HepG2 (cell line): ENCODE data around the gene RNF114. TPM values are rescaled to one million over a fixed set of nuclear protein-coding genes. Genes with fewer than 3 reads are reported as not detected.

Experiments
- AHR ChIP-seq: IDR thresholded peaks from 2 replicates; pipeline ENCODE4 v1.6.1; 2018; ENCODE audit warnings: missing genetic modification reagents, missing compliant biosample characterization
- ATF6 ChIP-seq: sonication (generic); formaldehyde crosslinking; conservative IDR thresholded peaks from 2 replicates; pipeline ENCODE4 v1.4.0; 2020; ENCODE audit warnings: missing genetic modification reagents
- CENPT ChIP-seq: sonication (generic); formaldehyde crosslinking; IDR thresholded peaks from 2 replicates; pipeline ENCODE4 v1.8.0; 2022; ENCODE audit warnings: low read depth, mild to moderate bottlenecking, moderate library complexity, missing genetic modification reagents
- DNMT1 ChIP-seq: sonication (generic); formaldehyde crosslinking; IDR thresholded peaks from 2 replicates; pipeline ENCODE4 v1.5.1; 2020; ENCODE audit warnings: mild to moderate bottlenecking, missing genetic modification reagents
- ESRRA ChIP-seq: sonication (generic); formaldehyde crosslinking; IDR thresholded peaks from 2 replicates; pipeline ENCODE4 v1.5.1; 2020; ENCODE audit warnings: mild to moderate bottlenecking, low read depth, missing genetic modification reagents
- FOXO1 ChIP-seq: sonication (generic); formaldehyde crosslinking; IDR thresholded peaks from 2 replicates; pipeline ENCODE4 v1.4.0; 2020; ENCODE audit warnings: missing genetic modification reagents
- IKZF1 ChIP-seq: fragments of 450-650 bp; IDR thresholded peaks from 2 replicates; pipeline ENCODE4 v1.7.1; 2016
- KDM4B ChIP-seq: sonication (generic); formaldehyde crosslinking; IDR thresholded peaks from 2 replicates; pipeline ENCODE4 v1.4.0; 2020; ENCODE audit warnings: missing genetic modification reagents
- NCOA2 ChIP-seq: sonication (generic); formaldehyde crosslinking; IDR thresholded peaks from 2 replicates; pipeline ENCODE4 v1.8.0; 2022; ENCODE audit warnings: inconsistent platforms
- SNAPC2 ChIP-seq: sonication (generic); formaldehyde crosslinking; IDR thresholded peaks from 2 replicates; pipeline ENCODE4 v1.8.1; 2022; ENCODE audit warnings: mild to moderate bottlenecking, missing genetic modification reagents
- SOX5 ChIP-seq: IDR thresholded peaks from 2 replicates; pipeline ENCODE4 v1.6.1; 2016; ENCODE audit warnings: borderline replicate concordance
- THAP11 ChIP-seq: IDR thresholded peaks from 2 replicates; pipeline ENCODE4 v1.6.1; 2016; ENCODE audit warnings: missing biosample characterization, missing genetic modification reagents
- ZNF18 ChIP-seq: sonication (generic); formaldehyde crosslinking; IDR thresholded peaks from 2 replicates; pipeline ENCODE4 v1.8.0; 2022; ENCODE audit warnings: mild to moderate bottlenecking, missing genetic modification reagents; ENCODE audit not compliant: insufficient replicate concordance
- ZNF775 ChIP-seq: sonication (generic); formaldehyde crosslinking; IDR thresholded peaks from 2 replicates; pipeline ENCODE4 v1.4.0; 2020; ENCODE audit warnings: missing genetic modification reagents, mild to moderate bottlenecking, moderate library complexity, borderline replicate concordance
- polyA plus RNA-seq, 8 experiments: library from polyadenylated mRNA; depleted of rRNA in 3 of 8; stranded (reverse) in 7 of 8; unstranded in 1 of 8; fragments of >200 nt; fragmentation: Illumina TruSeq in 4 of 8; extraction: Trizol in 4 of 8; gene quantifications; 2 replicates each; pipeline versions ENCODE4 v1.2.1 to v1.2.3, GENCODE V29; 2011 to 2016; ENCODE audit warnings: low read depth in 4 of 8, missing spikeins in 1 of 8, mixed read lengths in 1 of 8; ENCODE audit not compliant: insufficient read depth in 1 of 8
- total RNA-seq, 5 experiments: library from RNA; depleted of rRNA; stranded (reverse); fragments of >200 nt; fragmentation: Illumina TruSeq; extraction: Trizol; gene quantifications; 2 replicates each; pipeline ENCODE4 v1.2.3, GENCODE V29; 2016; ENCODE audit warnings: low read depth in 1 of 5
- TF ChIP-seq, protein P1 (sequence below): sonication (generic); formaldehyde crosslinking; IDR thresholded peaks from 2 replicates; pipeline ENCODE4 v1.4.0; 2020; ENCODE audit warnings: mild to moderate bottlenecking, missing genetic modification reagents
- TF ChIP-seq, protein P2 (sequence below): sonication (generic); formaldehyde crosslinking; IDR thresholded peaks from 2 replicates; pipeline ENCODE4 v1.9.0; 2021; ENCODE audit warnings: missing genetic modification reagents, borderline replicate concordance

RNF114 gene
- total and polyA plus RNA-seq, 2 of the 13 experiments (the other 11 are each of a cell fraction or from before 2014, with no cell fraction given), result 119 to 126 TPM

DNA sequence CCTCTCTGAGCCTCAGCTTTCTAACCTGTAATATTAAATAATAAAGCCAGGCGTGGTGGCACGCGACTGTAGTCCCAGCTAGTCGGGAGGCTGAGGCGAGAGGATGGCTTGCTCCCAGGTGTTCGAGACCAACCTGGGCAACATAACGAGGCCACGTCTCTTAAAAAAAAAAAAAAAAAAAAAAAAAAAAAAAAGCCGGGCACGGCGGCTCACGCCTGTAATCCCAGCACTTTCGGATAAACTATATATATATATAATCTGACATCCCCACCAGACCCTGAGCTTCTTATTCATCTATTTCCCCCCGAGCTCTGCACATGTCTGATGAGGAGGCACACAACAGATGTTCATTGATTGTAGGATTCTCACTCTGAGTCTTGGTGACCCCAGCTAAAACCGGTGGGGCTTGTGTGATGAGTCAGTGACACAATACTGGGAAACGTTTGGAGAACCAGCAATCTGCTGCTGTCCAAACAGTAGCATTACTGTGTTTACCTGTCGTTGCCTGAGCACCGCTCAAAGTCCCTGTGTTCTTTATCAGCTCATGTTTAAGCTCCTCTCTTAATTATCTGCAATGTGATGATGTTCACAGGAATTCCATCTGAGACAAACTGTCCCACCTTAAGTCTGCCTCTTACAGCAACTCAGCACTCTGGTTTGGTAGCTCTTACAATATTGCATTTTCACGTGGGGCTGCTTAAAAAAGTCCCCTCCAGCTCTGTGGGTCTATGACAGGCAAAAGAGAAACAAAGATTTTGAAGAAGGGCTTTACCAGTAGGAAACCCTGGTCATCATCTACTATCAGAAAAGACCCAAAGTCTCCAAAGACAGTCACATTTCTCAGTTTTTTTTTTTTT, 19.8 kb upstream of the RNF114 start (continued):
- peak; percentile 93 for TF ChIP-seq ZNF18 (CRISPR knock-in tag)
- peak; percentile 79; the same call in 1 of the 2 replicates for TF ChIP-seq ESRRA (CRISPR knock-in tag)
- TF ChIP-seq ZNF775 (CRISPR knock-in tag), result peak; percentile 53; the same call in 1 of the 2 replicates
- TF ChIP-seq SNAPC2 (CRISPR knock-in tag), result 0 out of 2 replicates have a peak, but pooled peaks have one; percentile 54
- TF ChIP-seq, protein P1, sequence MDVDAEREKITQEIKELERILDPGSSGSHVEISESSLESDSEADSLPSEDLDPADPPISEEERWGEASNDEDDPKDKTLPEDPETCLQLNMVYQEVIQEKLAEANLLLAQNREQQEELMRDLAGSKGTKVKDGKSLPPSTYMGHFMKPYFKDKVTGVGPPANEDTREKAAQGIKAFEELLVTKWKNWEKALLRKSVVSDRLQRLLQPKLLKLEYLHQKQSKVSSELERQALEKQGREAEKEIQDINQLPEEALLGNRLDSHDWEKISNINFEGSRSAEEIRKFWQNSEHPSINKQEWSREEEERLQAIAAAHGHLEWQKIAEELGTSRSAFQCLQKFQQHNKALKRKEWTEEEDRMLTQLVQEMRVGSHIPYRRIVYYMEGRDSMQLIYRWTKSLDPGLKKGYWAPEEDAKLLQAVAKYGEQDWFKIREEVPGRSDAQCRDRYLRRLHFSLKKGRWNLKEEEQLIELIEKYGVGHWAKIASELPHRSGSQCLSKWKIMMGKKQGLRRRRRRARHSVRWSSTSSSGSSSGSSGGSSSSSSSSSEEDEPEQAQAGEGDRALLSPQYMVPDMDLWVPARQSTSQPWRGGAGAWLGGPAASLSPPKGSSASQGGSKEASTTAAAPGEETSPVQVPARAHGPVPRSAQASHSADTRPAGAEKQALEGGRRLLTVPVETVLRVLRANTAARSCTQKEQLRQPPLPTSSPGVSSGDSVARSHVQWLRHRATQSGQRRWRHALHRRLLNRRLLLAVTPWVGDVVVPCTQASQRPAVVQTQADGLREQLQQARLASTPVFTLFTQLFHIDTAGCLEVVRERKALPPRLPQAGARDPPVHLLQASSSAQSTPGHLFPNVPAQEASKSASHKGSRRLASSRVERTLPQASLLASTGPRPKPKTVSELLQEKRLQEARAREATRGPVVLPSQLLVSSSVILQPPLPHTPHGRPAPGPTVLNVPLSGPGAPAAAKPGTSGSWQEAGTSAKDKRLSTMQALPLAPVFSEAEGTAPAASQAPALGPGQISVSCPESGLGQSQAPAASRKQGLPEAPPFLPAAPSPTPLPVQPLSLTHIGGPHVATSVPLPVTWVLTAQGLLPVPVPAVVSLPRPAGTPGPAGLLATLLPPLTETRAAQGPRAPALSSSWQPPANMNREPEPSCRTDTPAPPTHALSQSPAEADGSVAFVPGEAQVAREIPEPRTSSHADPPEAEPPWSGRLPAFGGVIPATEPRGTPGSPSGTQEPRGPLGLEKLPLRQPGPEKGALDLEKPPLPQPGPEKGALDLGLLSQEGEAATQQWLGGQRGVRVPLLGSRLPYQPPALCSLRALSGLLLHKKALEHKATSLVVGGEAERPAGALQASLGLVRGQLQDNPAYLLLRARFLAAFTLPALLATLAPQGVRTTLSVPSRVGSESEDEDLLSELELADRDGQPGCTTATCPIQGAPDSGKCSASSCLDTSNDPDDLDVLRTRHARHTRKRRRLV (CRISPR knock-in tag), result no peak
- TF ChIP-seq KDM4B (CRISPR knock-in tag), result no peak; the same call in 1 of the 2 replicates
- no peak; the same call in 1 of the 2 replicates for TF ChIP-seq AHR (CRISPR knock-in tag)
- peak; percentile 77 for TF ChIP-seq THAP11 (CRISPR knock-in tag)
- TF ChIP-seq IKZF1, result no peak
- TF ChIP-seq ATF6 (CRISPR knock-in tag), result no peak
- TF ChIP-seq SOX5 (CRISPR knock-in tag), result peak; percentile 94
- TF ChIP-seq, protein P2, sequence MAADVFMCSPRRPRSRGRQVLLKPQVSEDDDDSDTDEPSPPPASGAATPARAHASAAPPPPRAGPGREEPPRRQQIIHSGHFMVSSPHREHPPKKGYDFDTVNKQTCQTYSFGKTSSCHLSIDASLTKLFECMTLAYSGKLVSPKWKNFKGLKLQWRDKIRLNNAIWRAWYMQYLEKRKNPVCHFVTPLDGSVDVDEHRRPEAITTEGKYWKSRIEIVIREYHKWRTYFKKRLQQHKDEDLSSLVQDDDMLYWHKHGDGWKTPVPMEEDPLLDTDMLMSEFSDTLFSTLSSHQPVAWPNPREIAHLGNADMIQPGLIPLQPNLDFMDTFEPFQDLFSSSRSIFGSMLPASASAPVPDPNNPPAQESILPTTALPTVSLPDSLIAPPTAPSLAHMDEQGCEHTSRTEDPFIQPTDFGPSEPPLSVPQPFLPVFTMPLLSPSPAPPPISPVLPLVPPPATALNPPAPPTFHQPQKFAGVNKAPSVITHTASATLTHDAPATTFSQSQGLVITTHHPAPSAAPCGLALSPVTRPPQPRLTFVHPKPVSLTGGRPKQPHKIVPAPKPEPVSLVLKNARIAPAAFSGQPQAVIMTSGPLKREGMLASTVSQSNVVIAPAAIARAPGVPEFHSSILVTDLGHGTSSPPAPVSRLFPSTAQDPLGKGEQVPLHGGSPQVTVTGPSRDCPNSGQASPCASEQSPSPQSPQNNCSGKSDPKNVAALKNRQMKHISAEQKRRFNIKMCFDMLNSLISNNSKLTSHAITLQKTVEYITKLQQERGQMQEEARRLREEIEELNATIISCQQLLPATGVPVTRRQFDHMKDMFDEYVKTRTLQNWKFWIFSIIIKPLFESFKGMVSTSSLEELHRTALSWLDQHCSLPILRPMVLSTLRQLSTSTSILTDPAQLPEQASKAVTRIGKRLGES (CRISPR knock-in tag), result no peak
- TF ChIP-seq FOXO1 (CRISPR knock-in tag), result peak; percentile 100
- peak; percentile 94 for TF ChIP-seq NCOA2 (CRISPR knock-in tag)
- no peak; the same call in 1 of the 2 replicates for TF ChIP-seq DNMT1 (CRISPR knock-in tag)
- no peak for TF ChIP-seq CENPT (CRISPR knock-in tag)
